CD4-positive, alpha-beta T cell treated with Interleukin-6 at 100 ng/mL for 8 hours (primary cell): ENCODE results near the gene BBS7.

Experiments used
- DNase-seq: peaks from one replicate; pipeline ENCODE4 v3.0.0-alpha.2; 2020; ENCODE audit warnings: mixed read lengths, low spot score

BBS7 gene

GRCh38 chr4:121827853-121828252 is 42.4 kb downstream of the BBS7 start:
- no peak for DNase-seq

- no peak for DNase-seq
Observed at GRCh38 chr4:121824950-121825349, 45.3 kb downstream of the BBS7 start.

GRCh38 chr4:121824171-121824527 is 46.1 kb downstream of the BBS7 start:
- no peak for DNase-seq

- DNase-seq: peak; percentile 95
Observed at GRCh38 chr4:121823505-121824170, 46.6 kb downstream of the BBS7 start, which contains the start of gene CCNA2. TSS of gene CCNA2 (minus strand) at chr4:121823883. CDS start at chr4:121823628, 255 bp downstream.

- DNase-seq: peak; percentile 11
Observed at GRCh38 chr4:121822796-121823504, 47.3 kb downstream of the BBS7 start.

- no peak for DNase-seq
Observed at GRCh38 chr4:121822047-121822446, 48.2 kb downstream of the BBS7 start.

- DNase-seq: no peak
Observed at GRCh38 chr4:121819216-121819965, 50.9 kb downstream of the BBS7 start.

GRCh38 chr4:121818215-121818614 is 52.1 kb downstream of the BBS7 start:
- DNase-seq: no peak

GRCh38 chr4:121817701-121818100 is 52.6 kb downstream of the BBS7 start:
- DNase-seq: no peak

- DNase-seq: no peak
Observed at GRCh38 chr4:121817006-121817405, 53.3 kb downstream of the BBS7 start.

- no peak for DNase-seq
Observed at GRCh38 chr4:121814756-121815155, 55.5 kb downstream of the BBS7 start.

- DNase-seq: no peak
Observed at GRCh38 chr4:121811122-121811521, 59.2 kb downstream of the BBS7 start.

- DNase-seq: no peak
Observed at GRCh38 chr4:121806411-121806810, 63.9 kb downstream of the BBS7 start.

GRCh38 chr4:121801715-121802075 is 68.6 kb downstream of the BBS7 start:
- DNase-seq: no peak

GRCh38 chr4:121800961-121801714 is 69.1 kb downstream of the BBS7 start, which contains the start of gene EXOSC9:
TSS of gene EXOSC9 (plus strand) at chr4:121801323. CDS start at chr4:121801425, 102 bp downstream.
- peak; percentile 89 for DNase-seq

- no peak for DNase-seq
Observed at GRCh38 chr4:121800638-121800960, 69.7 kb downstream of the BBS7 start.

- no peak for DNase-seq
Observed at GRCh38 chr4:121799867-121800501, 70.3 kb downstream of the BBS7 start.

- no peak for DNase-seq
Observed at GRCh38 chr4:121799208-121799823, 71.0 kb downstream of the BBS7 start.

- no peak for DNase-seq
Observed at GRCh38 chr4:121796283-121796682, 74.0 kb downstream of the BBS7 start.

- no peak for DNase-seq
Observed at GRCh38 chr4:121794505-121795188, 75.6 kb downstream of the BBS7 start.

- no peak for DNase-seq
Observed at GRCh38 chr4:121792966-121793365, 77.3 kb downstream of the BBS7 start.
